Mammary epithelial cell (primary cell): ENCODE results near the gene ZNF362.

Experiments used
- CTCF ChIP-seq, 2 donors: IDR thresholded peaks in 1 of 2; conservative IDR thresholded peaks in 1 of 2; 2 replicates each; pipeline ENCODE4 v1.5.1; 2011 to 2012; ENCODE audit warnings: inconsistent platforms in 2 of 2, low read length in 2 of 2, mild to moderate bottlenecking in 2 of 2, control low read depth in 1 of 2, low read depth in 1 of 2; ENCODE audit not compliant: insufficient read depth in 1 of 2; ENCODE audit errors: extremely low read depth in 1 of 2
- EZH2 ChIP-seq: IDR thresholded peaks from 2 replicates; pipeline ENCODE4 v1.6.1; 2012; ENCODE audit warnings: low read length, inconsistent platforms, borderline replicate concordance

- TF ChIP-seq CTCF (conservative IDR thresholded peaks at IDR 0.05 in 1 of 2, IDR thresholded peaks at IDR 0.05 in 1 of 2; ENCODE audit: extremely low read depth in 1 of 2, insufficient read depth in 1 of 2, low read depth in 1 of 2, low read length in 2 of 2), result no peak
- no peak for TF ChIP-seq EZH2
These were observed 50.6 kb downstream of the ZNF362 start for GRCh38 chr1:33306653-33307493.
